Nucleus accumbens (tissue), 56 donors: ENCODE results near the gene ADCK2.
"Not testable (repeated sequence)": the region's sequence is repeated elsewhere in the genome, so short reads cannot be mapped to it uniquely, and the experiment has no call there.

ENCODE experiments used
- DNase-seq, 56 donors: peaks; one replicate each; lab custom pipeline; 2025; lab: John Stamatoyannopoulos, UW

Gene ADCK2

GRCh38 chr7:140689199-140690152, 16.7 kb downstream of the ADCK2 start:
- DNase-seq: no peak

GRCh38 chr7:140691376-140692045, 18.8 kb downstream of the ADCK2 start:
- DNase-seq: no peak

- not testable (repeated sequence) for DNase-seq
Measured at GRCh38 chr7:140693849-140694248, 21.1 kb downstream of the ADCK2 start.

- no peak for DNase-seq
Measured at GRCh38 chr7:140694592-140694991, 21.8 kb downstream of the ADCK2 start.

GRCh38 chr7:140695381-140695780, 22.6 kb downstream of the ADCK2 start:
- no peak for DNase-seq

GRCh38 chr7:140696024-140696679, 23.4 kb downstream of the ADCK2 start:
- DNase-seq: peak in 27 of 56 donors; percentile 31 to 98 (median 93)

- peak in 55 of 56 donors; percentile 65 to 99 (median 91) for DNase-seq
Measured at GRCh38 chr7:140696680-140697446, 24.1 kb downstream of the ADCK2 start, which contains the start of gene NDUFB2. Gene NDUFB2, plus strand, starts transcription at chr7:140696708. Its CDS starts 37 bp downstream, at chr7:140696745.

- DNase-seq: no peak
Measured at GRCh38 chr7:140697447-140698143, 24.9 kb downstream of the ADCK2 start.

GRCh38 chr7:140698477-140698876, 25.7 kb downstream of the ADCK2 start:
- DNase-seq: no peak

- DNase-seq: no peak
Measured at GRCh38 chr7:140702774-140703173, 30.0 kb downstream of the ADCK2 start.

- no peak for DNase-seq
Measured at GRCh38 chr7:140704205-140704604, 31.5 kb downstream of the ADCK2 start.

- no peak for DNase-seq
Measured at GRCh38 chr7:140707132-140707531, 34.4 kb downstream of the ADCK2 start.

- DNase-seq: not testable (repeated sequence)
Measured at GRCh38 chr7:140708764-140709163, 36.0 kb downstream of the ADCK2 start.

GRCh38 chr7:140712392-140712791, 39.6 kb downstream of the ADCK2 start:
- DNase-seq: not testable (repeated sequence)

GRCh38 chr7:140714331-140715040, 41.7 kb downstream of the ADCK2 start:
- no peak for DNase-seq

- no peak for DNase-seq
Measured at GRCh38 chr7:140719721-140720120, 47.0 kb downstream of the ADCK2 start.

- no peak for DNase-seq
Measured at GRCh38 chr7:140722254-140722653, 49.5 kb downstream of the ADCK2 start.

- no peak for DNase-seq
Measured at GRCh38 chr7:140723006-140723405, 50.3 kb downstream of the ADCK2 start.

GRCh38 chr7:140723574-140723973, 50.8 kb downstream of the ADCK2 start:
- DNase-seq: no peak
